Neural cell (in vitro differentiated cells): Measurements from ENCODE around the gene HSD17B8.

Source experiments
- EP300 ChIP-seq: fragments of 450-650 bp; conservative IDR thresholded peaks from 2 replicates; pipeline ENCODE4 v1.6.1; 2014; ENCODE audit warnings: antibody characterized with exemption, mild to moderate bottlenecking, moderate library complexity; ENCODE audit not compliant: poor library complexity, severe bottlenecking
- EZH2 ChIP-seq: fragments of 200-600, 300-800 bp; shearing (Covaris generic), sonication (generic); IDR thresholded peaks from 2 replicates; pipeline ENCODE4 v1.6.1; 2014; ENCODE audit warnings: antibody characterized with exemption, low read length, borderline replicate concordance, mild to moderate bottlenecking; ENCODE audit not compliant: insufficient read depth, poor library complexity, severe bottlenecking
- MXI1 ChIP-seq: fragments of 450-650 bp; conservative IDR thresholded peaks from 2 replicates; pipeline ENCODE4 v1.6.1; 2014; ENCODE audit warnings: antibody characterized with exemption, mild to moderate bottlenecking; ENCODE audit not compliant: poor library complexity, severe bottlenecking
- RAD21 ChIP-seq: fragments of 450-650 bp; conservative IDR thresholded peaks from 2 replicates; pipeline ENCODE4 v1.6.1; 2014; ENCODE audit warnings: antibody characterized with exemption, mild to moderate bottlenecking, moderate library complexity
- TAF1 ChIP-seq: IDR thresholded peaks from 2 replicates; pipeline ENCODE4 v1.6.1; 2012; ENCODE audit warnings: low read depth
- TF ChIP-seq, protein P1 (sequence below): fragments of 450-650 bp; IDR thresholded peaks from 2 replicates; pipeline ENCODE4 v1.5.1; 2014; ENCODE audit warnings: antibody characterized with exemption, mild to moderate bottlenecking, moderate library complexity; ENCODE audit not compliant: poor library complexity, severe bottlenecking
- TF ChIP-seq, protein P2 (sequence below): IDR thresholded peaks from 2 replicates; pipeline ENCODE4 v1.6.1; 2012; ENCODE audit warnings: borderline replicate concordance

- TF ChIP-seq, protein P1, sequence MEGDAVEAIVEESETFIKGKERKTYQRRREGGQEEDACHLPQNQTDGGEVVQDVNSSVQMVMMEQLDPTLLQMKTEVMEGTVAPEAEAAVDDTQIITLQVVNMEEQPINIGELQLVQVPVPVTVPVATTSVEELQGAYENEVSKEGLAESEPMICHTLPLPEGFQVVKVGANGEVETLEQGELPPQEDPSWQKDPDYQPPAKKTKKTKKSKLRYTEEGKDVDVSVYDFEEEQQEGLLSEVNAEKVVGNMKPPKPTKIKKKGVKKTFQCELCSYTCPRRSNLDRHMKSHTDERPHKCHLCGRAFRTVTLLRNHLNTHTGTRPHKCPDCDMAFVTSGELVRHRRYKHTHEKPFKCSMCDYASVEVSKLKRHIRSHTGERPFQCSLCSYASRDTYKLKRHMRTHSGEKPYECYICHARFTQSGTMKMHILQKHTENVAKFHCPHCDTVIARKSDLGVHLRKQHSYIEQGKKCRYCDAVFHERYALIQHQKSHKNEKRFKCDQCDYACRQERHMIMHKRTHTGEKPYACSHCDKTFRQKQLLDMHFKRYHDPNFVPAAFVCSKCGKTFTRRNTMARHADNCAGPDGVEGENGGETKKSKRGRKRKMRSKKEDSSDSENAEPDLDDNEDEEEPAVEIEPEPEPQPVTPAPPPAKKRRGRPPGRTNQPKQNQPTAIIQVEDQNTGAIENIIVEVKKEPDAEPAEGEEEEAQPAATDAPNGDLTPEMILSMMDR, result no peak
- TF ChIP-seq, protein P2, sequence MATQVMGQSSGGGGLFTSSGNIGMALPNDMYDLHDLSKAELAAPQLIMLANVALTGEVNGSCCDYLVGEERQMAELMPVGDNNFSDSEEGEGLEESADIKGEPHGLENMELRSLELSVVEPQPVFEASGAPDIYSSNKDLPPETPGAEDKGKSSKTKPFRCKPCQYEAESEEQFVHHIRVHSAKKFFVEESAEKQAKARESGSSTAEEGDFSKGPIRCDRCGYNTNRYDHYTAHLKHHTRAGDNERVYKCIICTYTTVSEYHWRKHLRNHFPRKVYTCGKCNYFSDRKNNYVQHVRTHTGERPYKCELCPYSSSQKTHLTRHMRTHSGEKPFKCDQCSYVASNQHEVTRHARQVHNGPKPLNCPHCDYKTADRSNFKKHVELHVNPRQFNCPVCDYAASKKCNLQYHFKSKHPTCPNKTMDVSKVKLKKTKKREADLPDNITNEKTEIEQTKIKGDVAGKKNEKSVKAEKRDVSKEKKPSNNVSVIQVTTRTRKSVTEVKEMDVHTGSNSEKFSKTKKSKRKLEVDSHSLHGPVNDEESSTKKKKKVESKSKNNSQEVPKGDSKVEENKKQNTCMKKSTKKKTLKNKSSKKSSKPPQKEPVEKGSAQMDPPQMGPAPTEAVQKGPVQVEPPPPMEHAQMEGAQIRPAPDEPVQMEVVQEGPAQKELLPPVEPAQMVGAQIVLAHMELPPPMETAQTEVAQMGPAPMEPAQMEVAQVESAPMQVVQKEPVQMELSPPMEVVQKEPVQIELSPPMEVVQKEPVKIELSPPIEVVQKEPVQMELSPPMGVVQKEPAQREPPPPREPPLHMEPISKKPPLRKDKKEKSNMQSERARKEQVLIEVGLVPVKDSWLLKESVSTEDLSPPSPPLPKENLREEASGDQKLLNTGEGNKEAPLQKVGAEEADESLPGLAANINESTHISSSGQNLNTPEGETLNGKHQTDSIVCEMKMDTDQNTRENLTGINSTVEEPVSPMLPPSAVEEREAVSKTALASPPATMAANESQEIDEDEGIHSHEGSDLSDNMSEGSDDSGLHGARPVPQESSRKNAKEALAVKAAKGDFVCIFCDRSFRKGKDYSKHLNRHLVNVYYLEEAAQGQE, result no peak
- no peak for TF ChIP-seq TAF1
- no peak for TF ChIP-seq MXI1
- no peak for TF ChIP-seq RAD21
- TF ChIP-seq EP300, result no peak
- TF ChIP-seq EZH2, result no peak
Observed at GRCh38 chr6:33169291-33170175, 34.9 kb upstream of the HSD17B8 start.
